ENCODE data around the gene OCEL1.
"Not testable (repeated sequence)": the region's sequence is repeated elsewhere in the genome, so short reads cannot be mapped to it uniquely, and the experiment has no call there.

The OCEL1 gene

GRCh38 chr19:17263712-17264640, 38.0 kb downstream of the OCEL1 start:
- DNase-seq (ENCODE audit: low read depth, low spot score): no peak

GRCh38 chr19:17264641-17264979, 38.6 kb downstream of the OCEL1 start, which contains the start of gene USHBP1:
Gene USHBP1, minus strand, starts transcription at chr19:17264745. Its CDS starts 446 bp downstream, at chr19:17264299.
- DNase-seq (ENCODE audit: low read depth, low spot score): no peak

GRCh38 chr19:17266026-17266425, 40.0 kb downstream of the OCEL1 start:
- DNase-seq (ENCODE audit: low read depth, low spot score): no peak

- no peak for DNase-seq (ENCODE audit: low read depth, low spot score)
Measured at GRCh38 chr19:17266589-17266974, 40.6 kb downstream of the OCEL1 start.

- DNase-seq (ENCODE audit: low read depth, low spot score): peak; percentile 95
Measured at GRCh38 chr19:17266975-17267788, 41.2 kb downstream of the OCEL1 start, which contains the start of gene BABAM1. Gene BABAM1, plus strand, starts transcription at chr19:17267443. Its CDS starts 1,364 bp downstream, at chr19:17268807.

GRCh38 chr19:17268754-17269153, 42.7 kb downstream of the OCEL1 start:
- no peak for DNase-seq (ENCODE audit: low read depth, low spot score)

GRCh38 chr19:17274892-17275291, 48.9 kb downstream of the OCEL1 start:
- not testable (repeated sequence) for DNase-seq (ENCODE audit: low read depth, low spot score)

- DNase-seq (ENCODE audit: low read depth, low spot score): no peak
Measured at GRCh38 chr19:17275441-17276175, 49.6 kb downstream of the OCEL1 start.
